HL-60 (cell line): ENCODE results near the gene MORF4L1.

Experiments used
- DNase-seq, 2 experiments: peaks; one replicate each; pipeline ENCODE4 v3.0.0-alpha.2; 2010 to 2020; ENCODE audit warnings: low read depth in 1 of 2, low spot score in 1 of 2
- H3K27ac ChIP-seq: fragments of 250-450 bp; sonication (Bioruptor Pico); replicated peaks from 2 replicates; pipeline ENCODE4 v1.5.1; 2020; ENCODE audit warnings: mild to moderate bottlenecking, moderate library complexity
- H3K27me3 ChIP-seq: fragments of 250-450 bp; sonication (Bioruptor Pico); 2 replicates; pipeline ENCODE4 v1.5.1; 2021; ENCODE audit warnings: mild to moderate bottlenecking, moderate library complexity; ENCODE audit not compliant: insufficient read depth, poor library complexity, severe bottlenecking
- H3K4me3 ChIP-seq: replicated peaks from 2 replicates; pipeline ENCODE4 v1.5.1; 2011; ENCODE audit warnings: mild to moderate bottlenecking, control low read depth, low read length; ENCODE audit not compliant: insufficient read depth
- CTCF ChIP-seq: IDR thresholded peaks from one replicate; pipeline ENCODE4 v1.5.1; 2011; ENCODE audit warnings: low read length, control low read depth, inconsistent platforms; ENCODE audit not compliant: insufficient read depth
- GABPA ChIP-seq: IDR thresholded peaks from 2 replicates; pipeline ENCODE4 v1.6.1; 2012; ENCODE audit warnings: low read depth
- POLR2AphosphoS5 ChIP-seq: IDR thresholded peaks from 2 replicates; pipeline ENCODE4 v1.6.1; 2012; ENCODE audit warnings: low read depth
- REST ChIP-seq: IDR thresholded peaks from 2 replicates; pipeline ENCODE4 v1.6.1; 2012; ENCODE audit warnings: low read depth; ENCODE audit not compliant: insufficient replicate concordance
- SPI1 ChIP-seq: IDR thresholded peaks from 2 replicates; pipeline ENCODE4 v1.6.1; 2012; ENCODE audit warnings: low read depth, mild to moderate bottlenecking, borderline replicate concordance

MORF4L1 gene

GRCh38 chr15:78929536-78930264 lies 57.0 kb downstream of the MORF4L1 start:
- no peak overlapping the region for H3K27ac ChIP-seq
- DNase-seq, result no peak
- TF ChIP-seq POLR2AphosphoS5 (no peak), GABPA (no peak), SPI1 (no peak), CTCF (no peak), REST (no peak)

GRCh38 chr15:78930577-78931388 lies 58.1 kb downstream of the MORF4L1 start:
- no peak overlapping the region for H3K27ac ChIP-seq
- H3K27me3 ChIP-seq, result no peaks in the 10 kb centered on the region
- DNase-seq, result no peak
- no peak for TF ChIP-seq POLR2AphosphoS5
- TF ChIP-seq REST, result no peak
- H3K4me3 ChIP-seq, result no peak overlapping the region

More at GRCh38 chr15:78929536-78930264, 57.0 kb downstream of the MORF4L1 start:
- Histone ChIP-seq H3K27me3 (no peaks in the 10 kb centered on the region), H3K4me3 (no peak overlapping the region)

- TF ChIP-seq SPI1, result no peak
- TF ChIP-seq REST, result no peak
- TF ChIP-seq GABPA, result no peak
- no peak for TF ChIP-seq POLR2AphosphoS5
- TF ChIP-seq CTCF, result no peak
- H3K4me3 ChIP-seq, result no peak overlapping the region
- H3K27ac ChIP-seq, result no peak overlapping the region
- H3K27me3 ChIP-seq, result no peaks in the 10 kb centered on the region
- no peak for DNase-seq
Observed at GRCh38 chr15:78931439-78932257, 59.0 kb downstream of the MORF4L1 start.
